VCaP (cell line): ENCODE results near the gene GPA33.

Experiments used
- H3K27ac ChIP-seq: fragments of 450-650 bp; 2 replicates; pipeline ENCODE4 v1.5.1; 2017
- TF ChIP-seq, protein P1 (sequence below): fragments of 450-650 bp; conservative IDR thresholded peaks from 2 replicates; pipeline ENCODE4 v1.5.1; 2017; ENCODE audit warnings: mild to moderate bottlenecking, moderate library complexity

The GPA33 gene

DNA sequence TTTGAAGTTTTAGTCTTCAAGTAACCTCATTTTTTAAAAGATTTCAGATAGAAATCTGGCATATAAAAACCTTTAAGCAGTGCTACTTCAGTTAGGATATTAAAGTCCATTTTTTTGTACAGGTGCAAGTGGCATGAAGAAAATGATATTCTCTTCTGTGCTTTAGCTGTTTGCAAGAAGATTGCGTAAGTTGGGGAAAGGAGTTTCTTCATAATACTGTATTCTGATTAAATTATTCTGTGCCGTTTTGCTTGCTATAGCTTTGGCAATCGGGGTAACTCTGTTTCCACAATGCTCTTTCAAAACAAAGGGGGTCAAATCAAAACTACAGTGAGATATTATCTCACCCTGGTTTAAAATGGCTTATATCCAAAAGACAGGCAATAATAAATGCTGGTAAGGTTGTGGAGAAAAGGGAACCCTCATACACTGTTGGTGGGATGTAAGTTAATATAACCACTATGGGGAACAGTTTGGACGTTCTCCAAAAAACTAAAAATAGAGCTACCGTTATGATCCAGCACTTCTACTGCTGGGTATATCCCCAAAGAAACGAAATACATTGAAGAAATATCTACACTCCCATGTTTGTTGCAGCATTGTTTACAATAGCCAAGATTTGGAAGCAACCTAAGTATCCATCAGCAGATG, 74.0 kb downstream of the GPA33 start:
- TF ChIP-seq, protein P1, sequence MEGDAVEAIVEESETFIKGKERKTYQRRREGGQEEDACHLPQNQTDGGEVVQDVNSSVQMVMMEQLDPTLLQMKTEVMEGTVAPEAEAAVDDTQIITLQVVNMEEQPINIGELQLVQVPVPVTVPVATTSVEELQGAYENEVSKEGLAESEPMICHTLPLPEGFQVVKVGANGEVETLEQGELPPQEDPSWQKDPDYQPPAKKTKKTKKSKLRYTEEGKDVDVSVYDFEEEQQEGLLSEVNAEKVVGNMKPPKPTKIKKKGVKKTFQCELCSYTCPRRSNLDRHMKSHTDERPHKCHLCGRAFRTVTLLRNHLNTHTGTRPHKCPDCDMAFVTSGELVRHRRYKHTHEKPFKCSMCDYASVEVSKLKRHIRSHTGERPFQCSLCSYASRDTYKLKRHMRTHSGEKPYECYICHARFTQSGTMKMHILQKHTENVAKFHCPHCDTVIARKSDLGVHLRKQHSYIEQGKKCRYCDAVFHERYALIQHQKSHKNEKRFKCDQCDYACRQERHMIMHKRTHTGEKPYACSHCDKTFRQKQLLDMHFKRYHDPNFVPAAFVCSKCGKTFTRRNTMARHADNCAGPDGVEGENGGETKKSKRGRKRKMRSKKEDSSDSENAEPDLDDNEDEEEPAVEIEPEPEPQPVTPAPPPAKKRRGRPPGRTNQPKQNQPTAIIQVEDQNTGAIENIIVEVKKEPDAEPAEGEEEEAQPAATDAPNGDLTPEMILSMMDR, result no peak
- H3K27ac ChIP-seq, result no peak overlapping the region

DNA sequence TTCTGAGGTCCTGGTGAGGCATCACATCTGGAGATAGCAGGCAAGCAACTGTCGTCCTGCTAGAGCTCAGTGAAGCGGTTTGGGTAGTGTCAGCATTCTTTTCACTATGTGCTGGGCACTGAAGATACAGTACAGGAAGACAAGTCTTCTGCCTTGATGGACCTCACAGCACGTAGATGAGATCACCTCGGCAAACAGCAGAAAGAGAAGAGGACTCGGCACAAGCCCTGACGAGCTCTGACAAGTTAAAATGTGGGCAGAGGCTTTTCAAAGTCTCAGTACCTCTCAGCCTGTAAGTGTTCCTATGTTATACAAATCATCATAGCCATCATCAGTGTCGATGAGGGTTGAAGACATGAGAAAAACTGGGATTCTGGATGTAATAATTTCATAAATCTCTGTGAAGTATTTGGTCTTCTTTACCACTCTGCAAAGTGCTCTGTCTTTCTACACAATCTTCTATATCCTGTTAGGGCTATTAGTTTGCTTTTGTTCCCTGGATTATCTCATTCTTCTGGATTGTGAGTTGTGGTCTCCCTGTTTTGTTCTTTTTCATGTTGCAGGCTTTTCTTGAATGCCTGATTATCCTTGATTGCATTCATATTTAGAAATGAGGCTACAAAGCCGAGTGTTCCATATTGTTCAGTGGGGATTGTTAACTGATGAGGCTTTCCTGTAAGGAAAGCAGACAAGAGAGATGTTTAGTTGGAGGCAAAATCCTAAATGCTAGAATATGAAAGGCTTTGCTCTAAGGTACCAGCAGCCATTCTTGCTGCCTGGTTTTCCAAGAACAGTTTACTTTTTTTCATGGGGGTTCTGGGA, 76.9 kb downstream of the GPA33 start:
- TF ChIP-seq, protein P1, result no peak
- no peak overlapping the region for H3K27ac ChIP-seq

DNA sequence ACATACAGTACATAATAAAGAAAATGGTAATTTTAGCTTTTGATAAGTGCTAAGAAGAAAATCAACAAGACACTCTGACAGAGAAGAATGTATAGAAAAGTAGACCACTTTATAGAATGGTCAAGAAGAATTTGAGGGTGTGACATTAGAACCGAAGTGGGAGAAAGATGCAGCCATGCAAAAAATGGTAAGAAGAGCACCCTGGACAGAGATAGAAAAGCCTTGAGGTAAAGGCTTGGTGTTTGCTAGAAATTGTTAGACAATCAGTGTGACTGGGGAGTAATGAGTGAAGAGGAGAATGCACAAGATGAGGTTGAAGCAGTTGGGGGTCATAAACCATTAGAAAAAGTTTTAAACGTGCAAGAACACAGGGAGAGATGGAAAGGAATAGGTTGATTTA, 77.6 kb downstream of the GPA33 start:
- no peak overlapping the region for H3K27ac ChIP-seq
- TF ChIP-seq, protein P1, result no peak

- TF ChIP-seq, protein P1, result no peak
- no peak overlapping the region for H3K27ac ChIP-seq
These were observed 78.5 kb downstream of the GPA33 start for GRCh38 chr1:167011560-167012191.

GRCh38 chr1:167003711-167004110, 86.5 kb downstream of the GPA33 start:
- no peak overlapping the region for H3K27ac ChIP-seq
- TF ChIP-seq, protein P1, result no peak
